Activated CD4-positive, alpha-beta T cell treated with anti-CD3 and anti-CD28 coated beads for 36 hours (primary cell): ENCODE data around the gene CSAG3. TPM values are rescaled to one million over a fixed set of nuclear protein-coding genes. Genes with fewer than 3 reads are reported as not detected.
"Not testable (repeated sequence)": the region's sequence is repeated elsewhere in the genome, so short reads cannot be mapped to it uniquely, and the experiment has no call there.

Experiments used
- ATAC-seq: fragments of 200-7000 bp; cut with Tn5 transposase; one replicate; pipeline ENCODE4 v1.10.0; 2021; ENCODE audit warnings: mild to moderate bottlenecking, moderate library complexity
- CTCF ChIA-PET: fragments of 350-600 bp; sonication (Branson Sonifier 250); formaldehyde crosslinking; loops from one replicate; lab custom pipeline; 2021; ENCODE audit warnings: antibody characterized with exemption; lab: Charles Lee
- POLR2A ChIA-PET: fragments of 350-600 bp; sonication (Branson Sonifier 250); formaldehyde crosslinking; loops from one replicate; lab custom pipeline; 2021; ENCODE audit warnings: antibody characterized with exemption, inconsistent platforms; lab: Charles Lee
- DNase-seq: peaks from one replicate; pipeline ENCODE4 v3.0.0-alpha.2; 2020
- H3K27ac Mint-ChIP-seq: one replicate; pipeline ENCODE4 v1.8.0; 2021; ENCODE audit warnings: mixed read lengths
- H3K27me3 Mint-ChIP-seq: one replicate; pipeline ENCODE4 v1.8.0; 2021; ENCODE audit warnings: mixed read lengths
- H3K36me3 Mint-ChIP-seq: one replicate; pipeline ENCODE4 v1.8.0; 2021; ENCODE audit warnings: low read depth, mixed read lengths
- H3K4me1 Mint-ChIP-seq: one replicate; pipeline ENCODE4 v1.8.0; 2021; ENCODE audit warnings: mixed read lengths
- H3K4me3 Mint-ChIP-seq: one replicate; pipeline ENCODE4 v1.8.0; 2021; ENCODE audit warnings: mild to moderate bottlenecking, moderate library complexity, mixed read lengths
- H3K9me3 Mint-ChIP-seq: one replicate; pipeline ENCODE4 v1.8.0; 2021; ENCODE audit warnings: low read depth, mixed read lengths
- intact Hi-C, 2 experiments: fragments of 100-400 bp; cut with DNase I in 1 of 2; cut with micrococcal nuclease in 1 of 2; formaldehyde crosslinking; loops; one replicate each; pipeline versions ENCODE4 v1.14.2 to v1.15.1; 2022 to 2024; cut with DNase I, micrococcal nuclease
- total RNA-seq, 2 experiments: library from RNA; stranded (reverse); gene quantifications; one replicate each; pipeline ENCODE4 v1.2.3, GENCODE V29; 2021

CSAG3 gene
- total RNA-seq, 2 experiments from 2014 or later, result 0.23 to 0.55 TPM

DNA sequence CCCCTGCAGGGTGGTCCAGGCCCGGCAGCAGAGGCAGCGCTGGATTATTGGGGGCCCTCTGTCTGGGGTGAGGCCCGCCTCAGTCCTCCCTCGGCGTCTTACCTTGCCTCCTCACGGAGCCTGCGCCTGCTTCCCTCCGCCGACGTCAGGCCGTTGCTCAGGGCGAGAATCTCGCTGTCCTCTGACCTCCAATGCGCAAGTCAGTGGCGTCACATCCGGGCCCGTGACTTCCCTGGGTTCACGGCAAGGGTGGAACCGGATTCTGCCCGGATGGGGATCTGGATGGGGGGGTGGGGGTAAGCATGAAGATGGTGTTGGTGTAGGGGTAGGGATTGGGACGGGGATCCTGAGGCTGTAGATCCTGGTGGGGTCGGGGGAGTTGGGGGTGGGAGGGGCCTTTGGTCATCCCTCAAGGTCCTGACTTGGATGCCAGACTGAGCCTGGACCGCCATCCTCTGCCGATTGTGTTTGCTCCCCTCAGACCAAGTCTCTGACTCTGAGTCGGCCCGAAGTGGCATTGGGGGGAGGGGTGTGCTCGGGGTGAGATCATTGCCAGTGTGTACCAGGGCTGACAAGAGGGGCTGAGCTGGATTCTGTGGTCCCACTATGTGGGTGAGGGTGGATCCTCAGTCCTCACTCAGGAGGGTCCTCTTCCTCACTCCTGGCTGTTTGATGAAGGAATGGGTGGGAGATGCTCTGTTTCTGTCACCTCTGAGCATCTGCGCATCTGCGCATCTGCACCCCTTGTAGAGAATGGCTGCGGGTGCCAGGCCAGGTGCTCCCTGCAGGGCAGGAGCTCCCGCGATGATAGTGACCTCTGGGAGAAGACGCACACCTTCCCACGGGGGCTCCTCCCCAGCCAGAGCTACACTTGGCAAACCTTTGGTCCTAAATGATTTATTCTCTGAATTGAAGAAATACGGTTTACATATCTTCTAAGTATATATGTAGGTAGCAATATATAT, 5.0 kb upstream of the CSAG3 start, which contains the start of gene MAGEA2:
Gene MAGEA2, minus strand, starts transcription at position 157 of the 965 bp plus-strand sequence. CDS start 2,479 bp downstream, outside the sequence.
- intact Hi-C loops, H3K9me3 Mint-ChIP-seq, H3K27ac Mint-ChIP-seq, H3K36me3 Mint-ChIP-seq, POLR2A ChIA-PET, H3K27me3 Mint-ChIP-seq, DNase-seq, H3K4me3 Mint-ChIP-seq, H3K4me1 Mint-ChIP-seq, CTCF ChIA-PET, ATAC-seq: not testable (repeated sequence)

DNA sequence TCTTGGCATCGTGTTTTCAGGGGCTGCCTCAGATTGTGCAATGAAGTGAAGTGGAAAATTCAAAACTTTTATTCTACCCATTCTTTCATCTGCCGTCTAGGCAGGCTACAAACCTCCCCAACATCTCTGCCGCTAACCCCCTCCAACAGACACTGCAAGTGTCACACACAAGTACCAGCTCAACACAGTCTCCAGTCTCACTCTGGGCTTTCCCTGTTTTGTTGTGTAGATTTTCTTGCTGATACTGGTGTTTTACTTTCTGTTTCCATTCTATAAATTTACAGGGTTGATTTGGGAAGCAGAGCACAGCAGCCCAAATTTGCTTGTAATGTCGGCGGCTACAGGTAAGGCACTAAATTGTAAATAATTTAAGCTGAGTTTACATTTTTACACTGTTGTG, 4.1 kb upstream of the CSAG3 start:
- POLR2A ChIA-PET, H3K4me1 Mint-ChIP-seq, H3K27ac Mint-ChIP-seq: not testable (repeated sequence)

DNA sequence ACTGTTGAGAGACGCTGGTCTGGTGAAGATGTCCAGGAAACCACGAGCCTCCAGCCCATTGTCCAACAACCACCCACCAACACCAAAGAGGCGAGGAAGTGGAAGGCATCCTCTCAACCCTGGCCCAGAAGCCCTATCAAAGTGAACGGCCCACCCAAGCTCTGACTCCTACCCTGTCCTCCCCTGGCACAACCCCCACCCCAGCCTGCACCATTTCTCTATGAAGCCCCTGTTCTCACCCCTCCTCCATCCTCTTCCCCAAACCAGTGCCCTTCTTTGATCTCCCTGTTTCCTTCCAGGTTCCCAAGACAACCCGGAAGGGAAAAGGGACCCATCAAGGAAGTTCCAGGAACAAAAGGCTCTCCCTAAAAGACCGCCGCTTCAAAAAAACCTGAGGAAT, 526 bp downstream of the CSAG3 start:
- H3K36me3 Mint-ChIP-seq, H3K9me3 Mint-ChIP-seq, ATAC-seq, POLR2A ChIA-PET, intact Hi-C loops, H3K27me3 Mint-ChIP-seq, DNase-seq, H3K27ac Mint-ChIP-seq, H3K4me3 Mint-ChIP-seq, H3K4me1 Mint-ChIP-seq, CTCF ChIA-PET: not testable (repeated sequence)

More for the DNA sequence above, 4.1 kb upstream of the CSAG3 start:
- intact Hi-C loops, DNase-seq, H3K4me3 Mint-ChIP-seq, H3K27me3 Mint-ChIP-seq, H3K9me3 Mint-ChIP-seq, ATAC-seq, H3K36me3 Mint-ChIP-seq, CTCF ChIA-PET: not testable (repeated sequence)

DNA sequence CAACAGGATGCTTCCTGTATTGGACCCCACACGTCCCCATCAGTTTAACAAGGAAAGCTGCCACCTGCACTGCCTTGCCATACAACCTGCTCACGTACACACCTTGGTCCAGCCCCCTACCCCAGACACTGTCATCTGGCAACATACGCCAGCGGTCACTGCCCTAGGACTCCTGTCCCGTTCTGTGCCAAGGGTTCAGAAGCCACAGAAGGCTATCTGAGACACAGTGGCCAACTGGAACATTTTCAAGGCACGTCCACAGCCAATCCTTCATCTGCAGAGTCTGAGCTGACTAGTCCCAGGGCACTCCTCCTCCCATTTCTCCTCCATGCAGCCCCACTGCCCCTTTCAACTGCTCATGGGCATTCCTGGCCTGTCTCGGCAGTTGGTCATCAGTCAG, 2.6 kb downstream of the CSAG3 start:
- H3K27me3 Mint-ChIP-seq, DNase-seq, POLR2A ChIA-PET, H3K36me3 Mint-ChIP-seq, H3K4me3 Mint-ChIP-seq, ATAC-seq, H3K4me1 Mint-ChIP-seq, H3K27ac Mint-ChIP-seq, CTCF ChIA-PET, intact Hi-C loops, H3K9me3 Mint-ChIP-seq: not testable (repeated sequence)

DNA sequence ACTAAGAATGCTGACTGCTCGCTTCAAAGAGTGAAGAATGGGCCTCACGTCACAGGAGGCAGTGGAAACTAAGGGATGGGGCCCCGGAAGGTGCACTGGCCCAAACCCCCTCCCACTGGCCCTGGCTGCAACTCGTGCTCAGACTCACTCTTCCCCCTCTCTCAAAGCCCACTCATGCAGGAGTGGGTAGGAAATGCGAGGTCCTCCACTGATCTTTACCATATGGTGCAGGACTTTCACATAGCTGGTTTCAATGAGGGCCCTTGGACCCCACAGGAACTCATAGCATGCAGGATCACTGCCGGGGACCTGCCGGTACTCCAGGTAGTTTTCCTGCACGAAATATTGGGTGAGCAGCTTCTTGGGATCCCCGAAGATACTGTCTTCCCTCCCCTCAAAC, 7.5 kb downstream of the CSAG3 start:
- intact Hi-C loops, H3K4me1 Mint-ChIP-seq, CTCF ChIA-PET, H3K36me3 Mint-ChIP-seq, H3K27ac Mint-ChIP-seq, H3K27me3 Mint-ChIP-seq, H3K9me3 Mint-ChIP-seq, DNase-seq, ATAC-seq, POLR2A ChIA-PET, H3K4me3 Mint-ChIP-seq: not testable (repeated sequence)

DNA sequence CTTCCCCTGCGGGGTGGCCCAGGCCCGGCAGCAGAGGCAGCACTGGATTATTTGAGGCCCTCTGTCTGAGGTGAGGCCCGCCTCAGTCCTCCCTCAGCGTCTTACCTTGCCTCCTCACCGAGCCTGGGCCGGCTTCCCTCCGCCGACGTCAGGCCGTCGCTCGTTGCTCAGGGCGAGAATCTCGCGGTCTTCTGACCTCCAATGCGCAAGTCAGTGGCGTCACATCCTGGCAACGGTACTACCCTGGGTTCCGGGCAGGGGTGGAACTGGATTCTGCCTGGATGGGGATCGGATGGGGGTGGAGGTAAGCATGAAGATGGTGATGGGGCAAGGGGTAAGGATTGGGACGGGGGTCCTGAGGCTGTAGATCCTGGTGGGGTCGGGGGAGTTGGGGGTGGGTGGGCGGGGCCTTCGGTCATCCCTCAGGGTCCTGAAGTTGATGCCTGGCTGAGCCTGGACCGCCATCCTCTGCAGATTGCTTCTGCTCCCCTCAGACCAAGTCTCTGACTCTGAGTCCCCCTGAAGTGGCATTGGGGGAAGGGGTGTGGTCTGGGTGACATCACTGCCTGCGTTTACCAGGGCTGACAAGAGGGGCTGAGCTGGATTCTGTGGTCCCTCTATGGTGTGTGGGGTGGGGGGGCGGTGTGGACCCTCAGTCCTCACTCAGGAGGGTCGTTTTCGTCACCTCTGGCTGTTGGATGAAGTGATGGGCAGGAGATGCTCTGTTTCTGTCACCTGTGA, 10.7 kb downstream of the CSAG3 start, which contains the start of gene MAGEA6:
Gene MAGEA6, minus strand, starts transcription at position 141 of the 741 bp plus-strand sequence. CDS start 2,039 bp downstream, outside the sequence.
- POLR2A ChIA-PET, CTCF ChIA-PET: not testable (repeated sequence)

DNA sequence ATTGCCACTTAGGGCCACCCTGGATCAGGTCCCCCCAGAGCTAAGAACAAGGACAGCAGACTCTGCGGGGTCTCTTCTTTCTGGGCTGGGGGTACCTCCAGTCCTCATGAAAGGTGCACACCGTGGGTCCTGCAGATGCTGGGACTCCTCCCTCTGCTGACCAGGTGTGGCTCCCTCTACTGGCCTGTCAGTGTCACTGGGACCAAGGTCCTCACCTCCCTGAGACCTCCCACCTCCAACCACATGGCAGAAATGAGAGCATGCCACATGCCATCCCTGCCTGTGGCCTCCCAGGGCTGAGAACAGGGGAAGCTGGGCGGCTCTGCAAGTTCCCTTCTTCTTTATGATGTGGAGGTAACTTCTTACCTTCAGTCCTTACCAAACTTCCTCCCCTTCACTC, 28.0 kb downstream of the CSAG3 start:
- intact Hi-C loops, POLR2A ChIA-PET, DNase-seq, H3K4me3 Mint-ChIP-seq, H3K27ac Mint-ChIP-seq, H3K9me3 Mint-ChIP-seq, CTCF ChIA-PET, H3K27me3 Mint-ChIP-seq, H3K36me3 Mint-ChIP-seq, H3K4me1 Mint-ChIP-seq: not testable (repeated sequence)
- peak; percentile 72 for ATAC-seq

More for the DNA sequence above, 10.7 kb downstream of the CSAG3 start, which contains the start of gene MAGEA6:
- H3K27ac Mint-ChIP-seq, ATAC-seq, H3K4me3 Mint-ChIP-seq, H3K36me3 Mint-ChIP-seq, DNase-seq, H3K4me1 Mint-ChIP-seq, H3K9me3 Mint-ChIP-seq, H3K27me3 Mint-ChIP-seq, intact Hi-C loops: not testable (repeated sequence)

DNA sequence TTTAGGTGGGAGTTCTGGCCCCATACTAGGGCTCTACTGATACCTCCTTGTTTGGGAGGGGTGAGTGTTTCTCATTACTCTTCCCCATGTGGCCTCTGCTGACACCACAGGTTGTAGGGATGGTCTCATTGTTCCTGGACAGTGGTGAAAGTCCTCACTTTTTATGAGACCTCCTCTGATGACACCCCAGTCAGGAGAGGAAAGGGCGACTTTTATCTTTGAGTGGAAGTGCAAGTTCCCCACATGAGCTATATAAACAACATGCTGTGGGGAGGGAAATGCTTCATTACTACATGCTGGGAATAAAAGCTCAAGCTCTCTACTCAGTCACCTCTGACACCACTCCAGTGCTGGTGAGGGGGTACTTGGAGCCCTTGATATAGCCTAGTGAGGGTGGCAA, 39.9 kb downstream of the CSAG3 start:
- Mint-ChIP-seq H3K27me3 (peaks cover 7% of the 10 kb centered on the region), H3K9me3 (no peaks in the 10 kb centered on the region), H3K4me1 (no peaks in the 10 kb centered on the region), H3K27ac (no peak overlapping the region), H3K4me3 (no peak overlapping the region), H3K36me3 (no peaks in the 10 kb centered on the region)
- intact Hi-C loops, result no loop called here
- DNase-seq (no peak), ATAC-seq (no peak)
- ChIA-PET CTCF (no interaction called here), POLR2A (no interaction called here)

DNA sequence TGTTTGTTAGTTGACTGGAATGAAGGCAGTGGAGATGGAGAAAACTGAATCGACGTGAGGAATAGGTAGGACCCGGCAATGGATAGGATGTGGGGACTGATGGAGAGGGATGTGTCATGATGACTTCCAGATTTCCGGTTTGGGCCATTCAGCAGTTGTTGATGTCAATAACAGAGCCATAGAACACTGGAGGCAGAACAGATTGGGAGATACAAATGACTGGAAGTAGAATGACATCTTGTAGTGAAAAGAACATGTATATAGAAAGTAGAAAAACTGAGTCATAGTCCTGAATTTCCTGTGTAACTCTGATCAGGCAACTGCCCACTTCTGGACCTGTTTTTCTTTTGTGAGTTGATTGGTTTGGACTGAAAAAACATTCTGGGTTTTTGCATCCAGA, 47.0 kb downstream of the CSAG3 start:
- ChIA-PET CTCF (no interaction called here), POLR2A (no interaction called here)
- H3K27ac Mint-ChIP-seq, result no peak overlapping the region
- peaks cover 4% of the 10 kb centered on the region for H3K4me1 Mint-ChIP-seq
- H3K36me3 Mint-ChIP-seq, result no peaks in the 10 kb centered on the region
- peaks cover 11% of the 10 kb centered on the region for H3K27me3 Mint-ChIP-seq
- intact Hi-C loops, result no loop called here
- ATAC-seq (peak; percentile 73), DNase-seq (no peak)
- H3K9me3 Mint-ChIP-seq, result no peaks in the 10 kb centered on the region
- no peak overlapping the region for H3K4me3 Mint-ChIP-seq
